ENCODE measurements around the gene DAD1. TPM values are rescaled to one million over a fixed set of nuclear protein-coding genes. Genes with fewer than 3 reads are reported as not detected.
"Not testable (repeated sequence)": the region's sequence is repeated elsewhere in the genome, so short reads cannot be mapped to it uniquely, and the experiment has no call there.

DAD1 gene
- total RNA-seq, 2 donors from 2014 or later: 139 to 142 TPM

DNA sequence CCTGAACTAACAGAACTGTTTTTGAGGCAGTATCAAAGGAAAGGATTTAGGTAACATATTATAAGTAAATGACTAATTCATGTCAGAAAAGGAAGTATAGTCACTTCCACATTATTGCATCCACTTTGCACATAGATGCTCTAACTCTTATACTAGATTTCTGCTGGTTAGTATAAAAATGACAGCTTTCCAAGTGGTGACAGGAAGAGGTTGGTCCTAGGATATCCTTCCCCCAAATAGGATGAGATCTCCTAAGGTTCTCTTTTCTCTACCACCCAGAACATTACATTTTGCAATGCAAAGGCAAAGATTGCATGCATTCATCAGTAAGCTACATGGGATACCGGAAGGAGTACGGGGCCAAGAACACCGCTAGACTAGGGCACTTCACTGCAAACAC, 15.2 kb downstream of the DAD1 start:
- ATAC-seq (no peak), DNase-seq (no peak)
- intact Hi-C loops (cut with DNase I, micrococcal nuclease): loop anchor here in 1 of 2 donors (10.0 kb wide), 1 partner anchor 81 kb away; no protein-coding TSS in a partner anchor

- ATAC-seq: no peak
- intact Hi-C loops (cut with DNase I, micrococcal nuclease): loop anchor here in 1 of 2 donors (10.0 kb wide), 1 partner anchor 82 kb away; no protein-coding TSS in a partner anchor
- DNase-seq: no peak
Measured at GRCh38 chr14:22572562-22573058, 16.4 kb downstream of the DAD1 start.

DNA sequence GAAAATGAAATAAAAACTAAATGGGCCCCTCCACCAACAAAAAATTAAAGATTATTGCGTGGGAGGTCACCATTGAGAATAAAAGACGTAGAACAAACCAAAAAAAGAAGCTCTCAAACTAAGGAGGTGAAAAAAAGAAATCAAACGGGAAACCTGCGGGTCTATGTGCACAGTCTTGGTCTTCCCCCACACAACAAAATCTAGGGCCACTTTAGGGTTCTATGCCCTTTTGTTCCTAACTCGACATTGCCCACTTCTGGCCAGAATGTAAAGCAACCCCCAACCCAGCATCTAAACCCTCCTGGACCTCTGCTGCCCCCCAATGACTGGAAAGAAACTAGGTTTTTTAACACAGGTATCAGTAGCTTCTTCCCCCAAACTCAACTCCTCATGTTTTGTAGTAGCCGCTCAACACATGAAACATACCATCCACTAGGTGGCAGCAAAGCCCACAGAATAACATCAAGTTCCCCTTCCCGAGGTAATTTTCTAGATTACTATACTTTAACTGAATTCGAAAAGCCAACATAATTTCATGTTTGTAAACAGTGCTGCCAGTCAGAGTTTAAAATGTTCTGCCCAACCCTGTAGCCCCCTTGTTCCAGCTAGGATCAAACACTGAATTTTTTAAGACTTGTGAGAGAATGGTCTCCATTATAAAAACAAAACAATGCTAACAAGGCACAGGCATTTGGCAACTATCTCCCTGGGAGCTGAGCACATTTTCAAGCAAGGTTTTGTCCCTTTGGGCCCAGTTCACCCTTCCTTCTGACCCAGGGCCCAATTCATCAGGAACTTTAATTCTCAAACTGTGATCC, 18.7 kb downstream of the DAD1 start:
- DNase-seq: peak in 1 of 2 donors; percentile 76
- intact Hi-C loops (cut with DNase I, micrococcal nuclease): loop anchor here in 1 of 2 donors (10.0 kb wide), 1 partner anchor 84 kb away; no protein-coding TSS in a partner anchor
- ATAC-seq: peak; percentile 83

DNA sequence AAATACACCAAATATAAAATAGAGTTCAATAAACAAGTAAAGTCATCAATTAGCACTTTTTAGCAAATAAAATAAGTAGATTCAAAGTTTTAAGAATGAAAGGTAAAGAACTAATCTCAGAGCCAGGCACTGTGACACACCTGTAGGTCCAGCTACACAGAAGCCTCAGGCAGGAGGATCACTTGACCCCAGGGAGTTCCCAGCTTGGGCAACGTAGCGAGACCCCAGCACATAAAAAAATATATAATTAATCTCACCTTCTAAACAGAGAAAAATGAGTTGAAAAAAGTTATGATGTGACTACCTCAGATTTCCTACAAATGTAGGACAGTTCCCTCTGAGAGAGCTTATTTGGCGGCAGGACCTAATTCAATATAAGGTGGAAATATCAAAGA, 19.3 kb downstream of the DAD1 start:
- DNase-seq: no peak
- intact Hi-C loops (cut with DNase I, micrococcal nuclease): loop anchor here in 1 of 2 donors (10.0 kb wide), 1 partner anchor 85 kb away; no protein-coding TSS in a partner anchor
- no peak for ATAC-seq

DNA sequence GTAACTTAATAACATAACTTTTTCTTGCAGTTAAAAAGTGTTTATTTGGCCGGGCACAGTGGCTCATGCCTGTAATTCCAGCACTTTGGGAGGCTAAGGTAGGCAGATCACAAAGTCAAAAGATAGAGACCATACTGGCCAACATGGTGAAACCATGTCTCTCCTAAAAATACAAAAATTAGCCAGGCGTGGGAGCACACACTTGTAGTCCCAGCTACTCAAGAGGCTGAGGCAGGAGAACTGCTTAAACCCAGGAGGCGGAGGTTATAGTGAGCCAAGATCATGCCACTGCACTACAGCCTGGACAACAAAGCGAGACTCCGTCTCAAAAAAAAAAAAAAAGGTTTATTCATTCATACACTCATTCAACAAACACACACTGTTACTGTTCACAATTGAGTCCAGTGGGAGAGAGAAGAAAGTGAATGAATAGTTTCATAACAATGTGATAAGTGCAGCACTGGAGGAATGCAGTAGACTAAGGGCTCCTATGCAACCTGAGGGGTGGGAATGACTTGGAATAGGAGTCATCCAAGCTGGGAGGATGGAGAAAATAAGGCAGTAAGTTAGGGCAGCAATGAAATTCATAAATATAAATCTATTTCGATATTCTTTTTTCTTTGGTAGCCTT, 19.8 kb downstream of the DAD1 start:
- no peak for ATAC-seq
- intact Hi-C loops (cut with DNase I, micrococcal nuclease): no loop called here
- no peak for DNase-seq

DNA sequence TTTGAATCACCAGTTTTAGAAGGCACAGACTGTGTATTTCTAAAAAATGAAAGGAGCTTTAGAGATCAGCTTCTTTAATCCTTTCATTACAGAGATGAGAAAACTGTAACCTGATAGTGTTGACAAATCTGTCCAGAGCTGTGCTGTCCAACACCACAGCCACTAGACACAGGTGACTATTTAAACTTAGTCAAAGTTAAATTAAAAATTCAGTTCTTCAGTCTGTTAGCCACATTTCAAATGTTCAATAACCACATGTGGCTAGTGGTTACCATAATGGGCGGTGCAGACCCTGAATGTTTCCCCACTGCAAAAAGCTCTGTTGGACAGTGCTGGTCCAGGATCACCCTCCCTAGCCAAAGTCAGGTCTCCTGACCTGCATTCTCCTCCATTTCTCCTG, 21.6 kb downstream of the DAD1 start:
- DNase-seq: no peak
- ATAC-seq: no peak
- intact Hi-C loops (cut with DNase I, micrococcal nuclease): no loop called here

DNA sequence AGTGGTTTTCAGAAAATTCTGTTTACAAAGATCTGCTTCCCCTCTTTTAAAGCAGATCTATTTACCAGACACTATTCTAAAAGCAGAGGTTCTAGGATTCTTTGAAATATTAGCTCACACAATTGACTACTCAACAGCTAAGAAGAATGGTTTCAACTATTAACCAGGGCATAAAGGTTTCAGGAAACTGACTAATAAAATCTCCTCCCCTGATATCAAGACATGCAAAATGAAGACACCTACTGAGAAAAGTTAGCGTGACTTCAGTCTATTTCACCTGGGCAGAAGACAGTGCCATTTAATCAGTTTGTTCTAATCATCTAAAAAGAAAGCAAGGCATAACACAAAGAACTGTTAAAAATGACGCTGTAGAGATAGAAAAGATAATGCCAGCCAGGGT, 22.2 kb downstream of the DAD1 start:
- DNase-seq (no peak), ATAC-seq (no peak)
- intact Hi-C loops (cut with DNase I, micrococcal nuclease): no loop called here

GRCh38 chr14:22566266-22566665, 22.8 kb downstream of the DAD1 start:
- ATAC-seq; intact Hi-C loops (cut with DNase I, micrococcal nuclease); DNase-seq: not testable (repeated sequence)

DNA sequence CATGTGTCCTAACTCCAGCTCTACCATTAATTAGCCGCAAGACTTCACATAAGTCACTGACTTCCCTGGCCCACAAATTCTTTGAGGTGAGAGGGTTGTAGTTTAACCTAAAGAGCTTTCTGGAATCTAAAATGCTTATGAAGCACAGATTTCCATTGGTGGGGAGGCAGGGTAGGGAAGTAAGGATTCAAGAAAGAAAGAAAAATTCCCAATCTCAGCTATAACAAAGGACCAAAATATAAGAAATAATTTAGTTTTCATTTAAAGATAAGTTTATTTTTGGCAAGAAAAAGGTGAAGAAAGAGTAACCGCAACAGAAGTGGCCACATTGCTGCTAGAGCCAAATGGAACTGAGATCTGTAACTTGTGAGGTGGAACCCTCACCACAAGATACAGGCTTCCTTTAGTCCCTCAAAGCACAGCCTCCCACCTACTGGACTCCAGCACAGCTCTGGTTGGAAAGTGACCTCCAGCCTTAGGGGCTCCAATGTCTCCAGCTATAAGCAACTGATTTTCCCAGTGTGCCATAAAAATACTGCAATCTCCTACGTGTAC, 23.6 kb downstream of the DAD1 start:
- DNase-seq (no peak), ATAC-seq (no peak)
- intact Hi-C loops (cut with DNase I, micrococcal nuclease): no loop called here

GRCh38 chr14:22564463-22564862, 24.6 kb downstream of the DAD1 start:
- DNase-seq (no peak), ATAC-seq (no peak)
- intact Hi-C loops (cut with DNase I, micrococcal nuclease): no loop called here

DNA sequence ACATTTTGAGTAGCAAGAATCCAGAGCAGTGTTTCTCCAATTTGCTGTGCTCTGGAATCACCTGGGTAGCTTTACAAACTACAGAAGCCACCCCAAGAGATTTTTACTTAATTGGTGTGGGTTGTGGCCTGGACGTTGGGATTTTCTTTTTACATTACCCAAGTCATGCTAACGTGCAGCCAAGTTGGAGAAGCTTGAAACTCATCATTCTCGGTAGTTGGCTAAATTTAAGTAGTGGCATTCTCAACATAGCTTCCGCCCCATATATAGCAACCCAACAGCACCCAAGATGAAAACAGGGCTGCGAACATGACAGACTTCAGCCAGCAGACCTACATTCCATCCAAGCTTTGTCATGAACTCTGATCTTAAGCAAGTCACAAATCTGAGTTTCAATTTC, 25.0 kb downstream of the DAD1 start:
- DNase-seq (no peak), ATAC-seq (no peak)
- intact Hi-C loops (cut with DNase I, micrococcal nuclease): no loop called here

DNA sequence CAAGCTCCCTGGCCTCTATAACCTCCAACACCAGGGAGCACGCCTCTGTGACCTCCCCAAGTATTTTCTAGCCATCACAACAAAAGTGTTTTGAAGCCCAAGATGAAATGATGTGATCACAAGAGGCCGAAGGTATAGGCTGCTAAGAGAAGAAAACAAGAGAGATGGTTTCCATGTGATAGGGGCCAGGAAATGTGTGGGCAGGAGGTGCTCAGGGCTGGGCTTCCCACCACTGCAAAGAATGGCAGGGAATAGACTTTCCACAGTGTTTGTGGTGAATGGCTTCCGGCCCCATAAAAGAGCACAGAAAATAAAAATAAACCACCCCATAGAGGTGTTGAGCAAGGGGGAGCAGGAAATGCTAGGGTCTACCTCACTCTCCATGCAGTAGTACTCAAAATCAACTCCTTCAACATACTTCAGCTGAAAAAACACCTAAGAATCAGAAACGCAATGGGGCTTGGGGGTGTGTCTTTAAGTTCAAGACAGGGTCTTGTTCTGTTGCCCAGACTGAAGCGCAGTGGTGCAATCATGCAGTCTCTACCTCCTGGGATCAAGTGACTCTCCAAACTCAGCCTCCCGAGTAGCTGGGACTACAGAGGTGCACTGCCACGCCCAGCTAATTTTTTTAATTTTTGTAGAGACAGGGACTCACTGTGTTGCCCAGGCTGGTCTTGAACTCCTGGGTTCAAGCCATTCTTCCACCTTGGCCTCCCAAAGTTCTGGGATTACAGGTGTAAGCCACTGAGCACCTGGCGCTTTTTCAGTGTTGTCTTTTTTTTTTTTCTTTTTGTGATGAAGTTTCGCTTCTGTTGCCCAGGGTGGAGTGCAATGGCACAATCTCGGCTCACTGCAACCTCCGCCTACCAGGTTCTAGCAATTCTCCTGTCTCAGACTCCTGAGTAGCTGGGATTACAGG, 27.1 kb downstream of the DAD1 start:
- intact Hi-C loops (cut with DNase I, micrococcal nuclease): no loop called here
- peak; percentile 9 for ATAC-seq
- peak in 1 of 2 donors; percentile 37 for DNase-seq

DNA sequence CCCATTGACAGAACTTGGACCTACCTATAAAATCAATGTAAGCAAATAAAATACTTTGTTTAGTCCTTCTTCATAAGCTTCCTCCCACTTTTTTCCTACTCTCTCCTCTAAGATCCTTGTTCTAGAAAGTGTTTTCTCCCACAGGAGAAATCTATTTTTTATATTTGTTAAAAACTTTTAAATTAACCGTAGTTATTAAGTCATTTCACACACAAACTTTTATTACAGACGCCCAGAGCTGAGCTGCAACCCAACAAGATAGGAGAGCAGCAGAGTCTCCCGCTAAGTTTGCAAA, 27.7 kb downstream of the DAD1 start:
- intact Hi-C loops (cut with DNase I, micrococcal nuclease): no loop called here
- ATAC-seq: no peak
- no peak for DNase-seq

- peak; percentile 67 for ATAC-seq
- intact Hi-C loops (cut with DNase I, micrococcal nuclease): no loop called here
- peak in 1 of 2 donors; percentile 33 for DNase-seq
Measured at GRCh38 chr14:22560662-22561365, 28.2 kb downstream of the DAD1 start.

- ATAC-seq: no peak
- DNase-seq: no peak
- intact Hi-C loops (cut with DNase I, micrococcal nuclease): loop anchor here in 1 of 2 donors (10.0 kb wide), 2 partner anchors 174 to 266 kb away; partner anchors contain the start of gene MRPL52
Measured at GRCh38 chr14:22559041-22559440, 30.0 kb downstream of the DAD1 start.

GRCh38 chr14:22558221-22558913, 30.7 kb downstream of the DAD1 start:
- ATAC-seq (peak; percentile 10), DNase-seq (peak in 1 of 2 donors; percentile 52)
- intact Hi-C loops (cut with DNase I, micrococcal nuclease): loop anchor here in 1 of 2 donors (10.0 kb wide), 2 partner anchors 174 to 266 kb away; partner anchors contain the start of gene MRPL52

GRCh38 chr14:22557846-22558220, 31.2 kb downstream of the DAD1 start:
- no peak for DNase-seq
- intact Hi-C loops (cut with DNase I, micrococcal nuclease): loop anchor here in 1 of 2 donors (10.0 kb wide), 2 partner anchors 173 to 267 kb away; partner anchors contain the start of gene MRPL52
- ATAC-seq: no peak

Data from left colon (tissue), 2 donors.